K562 treated with DMSO at 1 percent for 12 hours (cell line): Measurements from ENCODE around the gene CCDC54. TPM values are rescaled to one million over a fixed set of nuclear protein-coding genes. Genes with fewer than 3 reads are reported as not detected.

Source experiments
- total RNA-seq: library from RNA; unstranded; fragments of 300-600 nt; gene quantifications from 2 replicates; pipeline ENCODE4 v1.2.3, GENCODE V29; 2022; ENCODE audit not compliant: insufficient read depth

CCDC54 gene
- total RNA-seq: not detected in 2 replicates

DNA sequence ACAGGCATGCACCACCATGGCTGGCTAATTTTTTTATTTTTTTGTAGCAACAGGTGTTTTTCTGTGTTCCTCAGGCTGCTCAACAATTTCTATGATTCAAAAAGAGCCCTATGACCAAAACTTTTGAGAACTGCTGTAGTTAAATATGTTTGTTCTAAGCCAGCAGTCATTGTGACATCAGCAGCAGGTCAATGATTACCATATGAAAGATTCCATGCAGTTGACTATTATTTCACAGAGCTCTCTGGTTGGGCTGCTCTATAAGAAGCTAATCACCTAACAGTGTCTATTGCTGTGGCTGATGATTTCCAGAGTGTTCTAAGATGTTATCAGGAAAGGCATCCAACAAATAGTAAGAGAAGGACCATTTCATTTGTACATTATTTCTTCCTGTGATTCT is at the start of gene CCDC54:
CCDC54 (plus strand) TSS at position 289 of the 400 bp plus-strand sequence. CDS start 149 bp downstream, outside the sequence.

Other genes with a start within 250 kb of the CCDC54 start
- 2.5 and 20.3 TPM in 2 replicates for gene BBX, start 145.5 kb downstream of the CCDC54 start, total RNA-seq